HCT116 (cell line): ENCODE results near the gene PAX1. TPM values are rescaled to one million over a fixed set of nuclear protein-coding genes. Genes with fewer than 3 reads are reported as not detected.

Experiments used
- ATAC-seq: fragments of 200-7000 bp; cut with Tn5 transposase; 2 replicates; pipeline ENCODE4 v1.9.1; 2020; ENCODE audit warnings: mild to moderate bottlenecking, moderate library complexity
- BruUV-seq: library from RNA; stranded (reverse); fragments of 400-500 nt; replicated peaks from 2 replicates; lab custom pipeline; 2021; lab: Mats Ljungman, UMichigan
- CTCF ChIA-PET: fragments of 300-600 bp; sonication (Branson Sonifier 250); formaldehyde crosslinking; loops from one replicate; lab custom pipeline; 2021; ENCODE audit warnings: antibody characterized with exemption; lab: Charles Lee
- POLR2A ChIA-PET: fragments of 300-600, 350-600 bp; sonication (Branson Sonifier 250); formaldehyde crosslinking; loops from one replicate; lab custom pipeline; 2021; ENCODE audit warnings: antibody characterized with exemption; lab: Charles Lee
- RAD21 ChIA-PET, 2 experiments: fragments of 300-600 bp; sonication (Branson Sonifier 250); formaldehyde crosslinking; loops; one replicate each; lab custom pipeline; 2023; ENCODE audit warnings: low total read pairs in 2 of 2; ENCODE audit not compliant: uncharacterized antibody in 2 of 2, unreplicated experiment in 2 of 2, low non-redundant PET in 1 of 2; lab: Charles Lee
- DNase-seq: peaks from one replicate; pipeline ENCODE4 v3.0.0-alpha.2; 2010; ENCODE audit warnings: low read depth, low spot score
- H2AFZ ChIP-seq: fragments of 200-600 bp; shearing (Covaris generic), sonication (generic); 2 replicates; pipeline ENCODE4 v1.6.1; 2017; ENCODE audit warnings: low read depth, mixed run types, mixed read lengths, antibody characterized with exemption, low read length; ENCODE audit not compliant: poor library complexity, severe bottlenecking
- H3K27ac ChIP-seq: 2 replicates; pipeline ENCODE4 v1.5.1; 2012; ENCODE audit warnings: low read depth, low read length
- H3K27me3 ChIP-seq: fragments of 200-600 bp; sonication (generic); 2 replicates; pipeline ENCODE4 v1.6.1; 2016; ENCODE audit warnings: mixed run types, low read length, mixed read lengths; ENCODE audit not compliant: insufficient read depth
- H3K36me3 ChIP-seq, 2 experiments: fragments of 200-500 bp in 1 of 2; fragments of 200-600 bp in 1 of 2; sonication (Bioruptor generic) in 1 of 2; sonication (generic) in 1 of 2; 2 replicates each; pipeline versions ENCODE4 v1.5.1 to v1.6.1; 2014 to 2016; ENCODE audit warnings: low read length in 2 of 2, inconsistent platforms in 1 of 2, mixed read lengths in 1 of 2, mixed run types in 1 of 2; ENCODE audit not compliant: insufficient read depth in 2 of 2, control insufficient read depth in 1 of 2
- H3K4me1 ChIP-seq, 2 experiments: fragments of 200-600 bp in 1 of 2; sonication (generic) in 1 of 2; 2 replicates each; pipeline versions ENCODE4 v1.5.1 to v1.6.1; 2012 to 2017; ENCODE audit warnings: low read length in 2 of 2, inconsistent platforms in 1 of 2, mild to moderate bottlenecking in 1 of 2, mixed read lengths in 1 of 2, mixed run types in 1 of 2, moderate library complexity in 1 of 2; ENCODE audit not compliant: insufficient read depth in 2 of 2, control insufficient read depth in 1 of 2
- H3K4me2 ChIP-seq: fragments of 200-600 bp; sonication (generic); 2 replicates; pipeline ENCODE4 v1.6.1; 2017; ENCODE audit warnings: mixed run types, low read length, mixed read lengths
- H3K4me3 ChIP-seq, 2 experiments: fragments of 200-600 bp in 1 of 2; sonication (generic) in 1 of 2; replicated peaks in 1 of 2; 2 replicates each; pipeline ENCODE4 v1.5.1; 2011 to 2016; ENCODE audit warnings: low read length in 2 of 2, control low read depth in 1 of 2, low read depth in 1 of 2, mild to moderate bottlenecking in 1 of 2, mixed read lengths in 1 of 2, mixed run types in 1 of 2
- H3K79me2 ChIP-seq: fragments of 200-600 bp; sonication (generic); 2 replicates; pipeline ENCODE4 v1.6.1; 2017; ENCODE audit warnings: mild to moderate bottlenecking, mixed run types, low read length, moderate library complexity, mixed read lengths; ENCODE audit not compliant: insufficient read depth
- H3K9ac ChIP-seq: fragments of 200-600 bp; sonication (generic); 2 replicates; pipeline ENCODE4 v1.6.1; 2016; ENCODE audit warnings: low read length, mixed read lengths
- H3K9me2 ChIP-seq: fragments of 200-600 bp; sonication (generic), shearing (Covaris generic); 2 replicates; pipeline ENCODE4 v1.6.1; 2017; ENCODE audit warnings: mixed run types, mild to moderate bottlenecking, moderate library complexity; ENCODE audit not compliant: insufficient read depth
- H3K9me3 ChIP-seq, 2 experiments: fragments of 200-500 bp in 1 of 2; fragments of 200-600 bp in 1 of 2; sonication (Bioruptor generic) in 1 of 2; sonication (generic) in 1 of 2; 2 replicates each; pipeline ENCODE4 v1.6.1; 2014 to 2017; ENCODE audit warnings: low read length in 2 of 2, mixed read lengths in 2 of 2, inconsistent platforms in 1 of 2, low read depth in 1 of 2, mild to moderate bottlenecking in 1 of 2, mixed run types in 1 of 2, moderate library complexity in 1 of 2; ENCODE audit not compliant: control insufficient read depth in 1 of 2, insufficient read depth in 1 of 2
- H4K20me1 ChIP-seq: fragments of 200-600 bp; sonication (generic), shearing (Covaris generic); 2 replicates; pipeline ENCODE4 v1.6.1; 2017; ENCODE audit warnings: mixed run types, mild to moderate bottlenecking, moderate library complexity; ENCODE audit not compliant: insufficient read depth
- ATF3 ChIP-seq: IDR thresholded peaks from 2 replicates; pipeline ENCODE4 v1.6.1; 2012
- CBX3 ChIP-seq: IDR thresholded peaks from 2 replicates; pipeline ENCODE4 v1.6.1; 2012; ENCODE audit warnings: low read depth
- EZH2phosphoT487 ChIP-seq: fragments of 200-600 bp; IDR thresholded peaks from 2 replicates; pipeline ENCODE4 v1.6.1; 2018; ENCODE audit warnings: antibody characterized with exemption, borderline replicate concordance
- JUND ChIP-seq: IDR thresholded peaks from 2 replicates; pipeline ENCODE4 v1.6.1; 2012
- POLR2A ChIP-seq: IDR thresholded peaks from 2 replicates; pipeline ENCODE4 v1.7.0; 2011; ENCODE audit warnings: borderline replicate concordance; ENCODE audit not compliant: insufficient read depth, insufficient read length; ENCODE audit errors: extremely low read depth
- POLR2AphosphoS5 ChIP-seq: IDR thresholded peaks from 2 replicates; pipeline ENCODE4 v1.6.1; 2011; ENCODE audit warnings: mild to moderate bottlenecking, low read depth, low read length, moderate library complexity
- RAD21 ChIP-seq: IDR thresholded peaks from 2 replicates; pipeline ENCODE4 v1.6.1; 2012; ENCODE audit warnings: low read depth, mild to moderate bottlenecking
- REST ChIP-seq: IDR thresholded peaks from 2 replicates; pipeline ENCODE4 v1.6.1; 2012; ENCODE audit warnings: low read depth
- SP1 ChIP-seq: IDR thresholded peaks from 2 replicates; pipeline ENCODE4 v1.6.1; 2012; ENCODE audit warnings: low read depth
- SRF ChIP-seq: IDR thresholded peaks from 2 replicates; pipeline ENCODE4 v1.6.1; 2012; ENCODE audit warnings: low read depth
- ZBTB33 ChIP-seq: IDR thresholded peaks from 2 replicates; pipeline ENCODE4 v1.6.1; 2011; ENCODE audit warnings: mild to moderate bottlenecking, low read length, moderate library complexity; ENCODE audit not compliant: insufficient replicate concordance; ENCODE audit errors: extremely low read depth
- ZFX ChIP-seq: fragments of 450-650 bp; IDR thresholded peaks from 2 replicates; pipeline ENCODE4 v1.6.1; 2017
- ZNF274 ChIP-seq: fragments of 200-500 bp; sonication (Bioruptor generic); IDR thresholded peaks from 2 replicates; pipeline ENCODE4 v1.6.1; 2014; ENCODE audit warnings: mild to moderate bottlenecking, low read depth, low read length, inconsistent platforms
- intact Hi-C: fragments of 100-400 bp; cut with micrococcal nuclease; formaldehyde crosslinking; loops from 2 replicates; pipeline ENCODE4 v1.10.0; 2022
- total RNA-seq: library from RNA; stranded (reverse); gene quantifications from one replicate; pipeline ENCODE4 v1.2.1, GENCODE V29; 2021; ENCODE audit not compliant: unreplicated experiment

The PAX1 gene
- total RNA-seq, 1 experiment from 2014 or later: not detected

- no peak overlapping the region for H3K4me3 ChIP-seq
- no peaks in the 10 kb centered on the region for H3K4me1 ChIP-seq
- peaks cover 10% of the 10 kb centered on the region; the same call in 1 of the 2 replicates for H3K27me3 ChIP-seq
- H3K36me3 ChIP-seq: no peaks in the 10 kb centered on the region
- H3K9me3 ChIP-seq: no peaks in the 10 kb centered on the region
- H4K20me1 ChIP-seq: no peaks in the 10 kb centered on the region
- no peak overlapping the region for H3K9ac ChIP-seq
- ChIA-PET RAD21 (no interaction called here), CTCF (no interaction called here), POLR2A (no interaction called here)
- TF ChIP-seq RAD21: no peak
- TF ChIP-seq EZH2phosphoT487: no peak
- no peak for TF ChIP-seq CBX3
- no peak overlapping the region for H2AFZ ChIP-seq
- no peak for DNase-seq
- H3K4me2 ChIP-seq: no peak overlapping the region
- intact Hi-C loops: no loop called here
- ATAC-seq: no peak
- no TSS peak for BruUV-seq
- no peaks in the 10 kb centered on the region for H3K9me2 ChIP-seq
- no peak overlapping the region for H3K27ac ChIP-seq
- no peaks in the 10 kb centered on the region for H3K79me2 ChIP-seq
Measured at GRCh38 chr20:21714297-21715192, 9.1 kb downstream of the PAX1 start.

GRCh38 chr20:21715193-21715881 is 9.9 kb downstream of the PAX1 start:
- Histone ChIP-seq H3K9me3 (no peaks in the 10 kb centered on the region), H3K36me3 (no peaks in the 10 kb centered on the region), H3K9me2 (no peaks in the 10 kb centered on the region), H3K9ac (no peak overlapping the region), H3K79me2 (no peaks in the 10 kb centered on the region), H4K20me1 (no peaks in the 10 kb centered on the region), H3K27me3 (peaks cover 10% of the 10 kb centered on the region; the same call in 1 of the 2 replicates), H3K27ac (no peak overlapping the region), H2AFZ (no peak overlapping the region), H3K4me3 (no peak overlapping the region), H3K4me2 (no peak overlapping the region), H3K4me1 (no peaks in the 10 kb centered on the region)
- DNase-seq: no peak
- RAD21 ChIA-PET: no interaction called here
- CTCF ChIA-PET: no interaction called here
- BruUV-seq: no TSS peak
- no peak for ATAC-seq
- intact Hi-C loops: no loop called here
- POLR2A ChIA-PET: no interaction called here
- TF ChIP-seq POLR2A: no peak
- TF ChIP-seq ZFX: no peak
- no peak for TF ChIP-seq POLR2AphosphoS5
- TF ChIP-seq EZH2phosphoT487: no peak
- no peak for TF ChIP-seq SRF
- TF ChIP-seq REST: no peak
- TF ChIP-seq ZNF274: no peak
- TF ChIP-seq ZBTB33: no peak
- no peak for TF ChIP-seq JUND
- TF ChIP-seq ATF3: no peak
- TF ChIP-seq SP1: no peak
